GM12878 (cell line): ENCODE measurements around the gene ARL4D. TPM values are rescaled to one million over a fixed set of nuclear protein-coding genes. Genes with fewer than 3 reads are reported as not detected.

Experiments used
- ATAC-seq: fragments of 200-7000 bp; cut with Tn5 transposase; 3 replicates; pipeline ENCODE4 v1.9.1; 2020; ENCODE audit warnings: mild to moderate bottlenecking, moderate library complexity
- BruUV-seq: library from RNA; stranded (reverse); fragments of 400-500 nt; replicated peaks from 2 replicates; lab custom pipeline; 2021; lab: Mats Ljungman, UMichigan
- CTCF ChIA-PET: fragments of 300-600 bp; sonication (Branson Sonifier 250); formaldehyde crosslinking; extraction: SDS; loops from one replicate; lab custom pipeline; 2021; ENCODE audit warnings: inconsistent platforms; lab: Yijun Ruan, JAX
- POLR2A ChIA-PET: fragments of 350-600 bp; formaldehyde crosslinking; extraction: SDS; loops from one replicate; lab custom pipeline; 2021; ENCODE audit warnings: inconsistent platforms; lab: Charles Lee
- RAD21 ChIA-PET: fragments of 300-600 bp; sonication (Branson Sonifier 250); formaldehyde crosslinking; loops from one replicate; lab custom pipeline; 2023; ENCODE audit warnings: antibody characterized with exemption; ENCODE audit not compliant: unreplicated experiment; lab: Charles Lee
- SMC1A ChIA-PET: fragments of 300-600 bp; sonication (Branson Sonifier 250); formaldehyde crosslinking; loops from one replicate; lab custom pipeline; 2023; ENCODE audit not compliant: unreplicated experiment, uncharacterized antibody; lab: Charles Lee
- DNase-seq: peaks from one replicate; pipeline ENCODE4 v3.0.0-alpha.2; 2011; ENCODE audit warnings: low read depth, low spot score
- FAIRE-seq: peaks from 3 replicates; lab custom pipeline; 2011; peaks lifted over from hg19 to GRCh38; lab: Jason Lieb, UNC
- H2AFZ ChIP-seq: 2 replicates; pipeline ENCODE4 v1.6.0; 2011; ENCODE audit warnings: low read depth, low read length, control low read depth; ENCODE audit not compliant: control insufficient read depth
- H3K27ac ChIP-seq: 2 replicates; pipeline ENCODE4 v1.5.1; 2011; ENCODE audit warnings: control low read depth; ENCODE audit not compliant: control insufficient read depth, insufficient read depth
- H3K27me3 ChIP-seq, 2 experiments: replicated peaks in 1 of 2; 2 replicates each; pipeline versions ENCODE4 v1.6.0 to v1.6.1; 2011; ENCODE audit warnings: low read length in 1 of 2; ENCODE audit not compliant: control insufficient read depth in 2 of 2, insufficient read depth in 2 of 2
- H3K36me3 ChIP-seq, 2 experiments: 2 replicates each; pipeline ENCODE4 v1.5.1; 2011; ENCODE audit warnings: low read length in 1 of 2; ENCODE audit not compliant: control insufficient read depth in 2 of 2, insufficient read depth in 2 of 2
- H3K4me1 ChIP-seq: 2 replicates; pipeline ENCODE4 v1.6.1; 2011; ENCODE audit warnings: mild to moderate bottlenecking, low read length, moderate library complexity, mixed read lengths; ENCODE audit not compliant: control insufficient read depth, insufficient read depth
- H3K4me2 ChIP-seq: 2 replicates; pipeline ENCODE4 v1.6.0; 2011; ENCODE audit warnings: control low read depth; ENCODE audit not compliant: control insufficient read depth, insufficient read depth
- H3K4me3 ChIP-seq: fragments of 200-600 bp; sonication (generic); 2 replicates; pipeline ENCODE4 v1.5.1; 2016
- H3K79me2 ChIP-seq: 2 replicates; pipeline ENCODE4 v1.6.0; 2011; ENCODE audit warnings: low read length; ENCODE audit not compliant: control insufficient read depth, insufficient read depth
- H3K9ac ChIP-seq: 2 replicates; pipeline ENCODE4 v1.8.0; 2011; ENCODE audit warnings: low read length, control low read depth, mixed read lengths; ENCODE audit not compliant: control insufficient read depth, insufficient read depth
- H3K9me3 ChIP-seq: replicated peaks from 3 replicates; pipeline ENCODE4 v1.5.1; 2011; ENCODE audit warnings: mild to moderate bottlenecking, low read length; ENCODE audit not compliant: control insufficient read depth, insufficient read depth
- H4K20me1 ChIP-seq: 2 replicates; pipeline ENCODE4 v1.6.0; 2011; ENCODE audit not compliant: control insufficient read depth, insufficient read depth
- KAT2A ChIP-seq: conservative IDR thresholded peaks from 2 replicates; pipeline ENCODE4 v1.6.1; 2011; ENCODE audit warnings: low read depth, low read length; ENCODE audit not compliant: control insufficient read depth
- MYC ChIP-seq: IDR thresholded peaks from 2 replicates; pipeline ENCODE4 v1.6.1; 2011; ENCODE audit warnings: mild to moderate bottlenecking, low read length, moderate library complexity, inconsistent platforms; ENCODE audit not compliant: insufficient read depth, insufficient replicate concordance, insufficient read length, severe bottlenecking
- SREBF1 ChIP-seq: IDR thresholded peaks from 2 replicates; pipeline ENCODE4 v1.6.1; 2012; ENCODE audit warnings: mild to moderate bottlenecking, low read length
- SRF ChIP-seq, 2 experiments: IDR thresholded peaks; 2 replicates each; pipeline ENCODE4 v1.6.1; 2011; ENCODE audit warnings: low read depth in 2 of 2, low read length in 2 of 2, mild to moderate bottlenecking in 1 of 2, moderate library complexity in 1 of 2
- STAT1 ChIP-seq: fragments of 450-650 bp; conservative IDR thresholded peaks from 2 replicates; pipeline ENCODE4 v1.6.1; 2014; ENCODE audit warnings: antibody characterized with exemption, mild to moderate bottlenecking
- SUZ12 ChIP-seq: fragments of 200-600 bp; sonication (generic); IDR thresholded peaks from one replicate; pipeline ENCODE4 v1.6.1; 2018; ENCODE audit warnings: antibody characterized with exemption, mild to moderate bottlenecking; ENCODE audit not compliant: unreplicated experiment
- TAF1 ChIP-seq: IDR thresholded peaks from 2 replicates; pipeline ENCODE4 v1.6.1; 2011; ENCODE audit warnings: mild to moderate bottlenecking, low read depth, low read length, borderline replicate concordance
- TCF12 ChIP-seq: IDR thresholded peaks from 2 replicates; pipeline ENCODE4 v1.6.1; 2011; ENCODE audit warnings: low read depth, mild to moderate bottlenecking, low read length
- ZSCAN29 ChIP-seq: fragments of 450-650 bp; IDR thresholded peaks from 2 replicates; pipeline ENCODE4 v1.6.1; 2017; ENCODE audit warnings: mild to moderate bottlenecking, moderate library complexity
- WGBS: methylation state at CpG from one replicate; pipeline ENCODE4 v1.1.6; 2016; ENCODE audit warnings: low lambda C conversion rate; ENCODE audit not compliant: insufficient replicate concordance, insufficient coverage; ENCODE audit errors: missing lambda C conversion rate; 5-methylcytosine and 5-hydroxymethylcytosine counted together
- in situ Hi-C: fragments of 300-500 bp; cut with MboI; formaldehyde crosslinking; loops from 9 replicates; pipeline ENCODE4 v1.14.3; 2018; ENCODE audit warnings: mixed read lengths
- intact Hi-C: fragments of 100-400 bp; cut with micrococcal nuclease; formaldehyde crosslinking; loops from one replicate; pipeline ENCODE4 v1.14.2; 2022; ENCODE audit not compliant: unreplicated experiment
- polyA plus RNA-seq, 11 experiments: library from polyadenylated mRNA; depleted of rRNA in 4 of 11; unstranded in 6 of 11; stranded (reverse) in 5 of 11; fragments of >200 nt; fragmentation: Nextera tagmentation in 4 of 11; fragmentation: Illumina TruSeq in 1 of 11; extraction: Ambion mirVana in 4 of 11; extraction: Trizol in 1 of 11; gene quantifications; 1 replicate in 1 of 11; 2 replicates in 10 of 11; pipeline versions ENCODE4 v1.2.1 to v1.2.3, GENCODE V29; 2011 to 2016; ENCODE audit warnings: inconsistent platforms in 2 of 11, missing spikeins in 2 of 11, low read depth in 1 of 11
- total RNA-seq, 4 experiments: library from RNA; depleted of rRNA in 3 of 4; stranded (reverse); fragments of >200 nt in 3 of 4; fragmentation: Illumina TruSeq in 1 of 4; extraction: Trizol in 1 of 4; gene quantifications; 2 replicates each; pipeline versions ENCODE4 v1.2.1 to v1.2.3, GENCODE V29; 2013 to 2021
- TF ChIP-seq, protein P1 (sequence below): fragments of 450-650 bp; IDR thresholded peaks from 2 replicates; pipeline ENCODE4 v1.6.1; 2016; ENCODE audit warnings: mild to moderate bottlenecking
- TF ChIP-seq, protein P2 (sequence below): fragments of 450-650 bp; IDR thresholded peaks from 2 replicates; pipeline ENCODE4 v1.6.1; 2018; ENCODE audit warnings: mild to moderate bottlenecking, low read depth, moderate library complexity; ENCODE audit not compliant: partially characterized antibody
- TF ChIP-seq, protein P3 (sequence below): fragments of 450-650 bp; IDR thresholded peaks from 2 replicates; pipeline ENCODE4 v1.6.1; 2016; ENCODE audit warnings: mild to moderate bottlenecking

ARL4D gene
- total and polyA plus RNA-seq, 10 of the 15 experiments (the other 5 are each of a cell fraction or from before 2014, with no cell fraction given) = 0.10 to 1.5 (median 0.75) TPM

DNA sequence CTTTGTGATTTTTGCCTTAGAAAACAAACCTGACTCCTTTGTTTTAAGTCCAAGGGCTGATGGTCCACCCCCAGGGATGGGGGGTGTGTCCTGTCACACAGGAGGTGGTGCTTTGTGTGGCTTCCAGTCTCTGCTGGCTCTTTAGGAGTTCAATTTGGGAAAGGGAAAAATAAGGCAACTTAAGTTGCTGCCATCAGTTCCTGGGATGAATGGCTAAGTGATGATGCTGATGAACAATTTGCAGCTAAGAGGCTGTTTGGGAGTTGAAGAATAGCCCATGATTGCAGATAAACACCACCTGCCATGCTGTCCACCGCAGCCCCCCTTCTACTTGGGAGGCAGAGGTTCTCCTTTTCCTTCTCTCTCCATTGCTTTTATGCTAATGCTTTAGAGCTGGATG is 40.2 kb downstream of the ARL4D start:
- 56% methylated on average over 1 of the region's 1 CpG for WGBS
- ChIA-PET POLR2A (no interaction called here), RAD21 (no interaction called here), CTCF (no interaction called here), SMC1A (no interaction called here)
- BruUV-seq = no TSS peak
- TF ChIP-seq TCF12 (no peak), KAT2A (no peak), TAF1 (no peak), SREBF1 (no peak), SUZ12 (no peak), ZSCAN29 (no peak), STAT1 (no peak), MYC (no peak), SRF (IDR thresholded peaks at IDR 0.05; ENCODE audit: low read depth in 2 of 2, low read length in 2 of 2) (no peak)
- TF ChIP-seq, protein P1, sequence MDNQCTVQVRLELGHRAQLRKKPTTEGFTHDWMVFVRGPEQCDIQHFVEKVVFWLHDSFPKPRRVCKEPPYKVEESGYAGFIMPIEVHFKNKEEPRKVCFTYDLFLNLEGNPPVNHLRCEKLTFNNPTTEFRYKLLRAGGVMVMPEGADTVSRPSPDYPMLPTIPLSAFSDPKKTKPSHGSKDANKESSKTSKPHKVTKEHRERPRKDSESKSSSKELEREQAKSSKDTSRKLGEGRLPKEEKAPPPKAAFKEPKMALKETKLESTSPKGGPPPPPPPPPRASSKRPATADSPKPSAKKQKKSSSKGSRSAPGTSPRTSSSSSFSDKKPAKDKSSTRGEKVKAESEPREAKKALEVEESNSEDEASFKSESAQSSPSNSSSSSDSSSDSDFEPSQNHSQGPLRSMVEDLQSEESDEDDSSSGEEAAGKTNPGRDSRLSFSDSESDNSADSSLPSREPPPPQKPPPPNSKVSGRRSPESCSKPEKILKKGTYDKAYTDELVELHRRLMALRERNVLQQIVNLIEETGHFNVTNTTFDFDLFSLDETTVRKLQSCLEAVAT = no peak
- TF ChIP-seq, protein P2, sequence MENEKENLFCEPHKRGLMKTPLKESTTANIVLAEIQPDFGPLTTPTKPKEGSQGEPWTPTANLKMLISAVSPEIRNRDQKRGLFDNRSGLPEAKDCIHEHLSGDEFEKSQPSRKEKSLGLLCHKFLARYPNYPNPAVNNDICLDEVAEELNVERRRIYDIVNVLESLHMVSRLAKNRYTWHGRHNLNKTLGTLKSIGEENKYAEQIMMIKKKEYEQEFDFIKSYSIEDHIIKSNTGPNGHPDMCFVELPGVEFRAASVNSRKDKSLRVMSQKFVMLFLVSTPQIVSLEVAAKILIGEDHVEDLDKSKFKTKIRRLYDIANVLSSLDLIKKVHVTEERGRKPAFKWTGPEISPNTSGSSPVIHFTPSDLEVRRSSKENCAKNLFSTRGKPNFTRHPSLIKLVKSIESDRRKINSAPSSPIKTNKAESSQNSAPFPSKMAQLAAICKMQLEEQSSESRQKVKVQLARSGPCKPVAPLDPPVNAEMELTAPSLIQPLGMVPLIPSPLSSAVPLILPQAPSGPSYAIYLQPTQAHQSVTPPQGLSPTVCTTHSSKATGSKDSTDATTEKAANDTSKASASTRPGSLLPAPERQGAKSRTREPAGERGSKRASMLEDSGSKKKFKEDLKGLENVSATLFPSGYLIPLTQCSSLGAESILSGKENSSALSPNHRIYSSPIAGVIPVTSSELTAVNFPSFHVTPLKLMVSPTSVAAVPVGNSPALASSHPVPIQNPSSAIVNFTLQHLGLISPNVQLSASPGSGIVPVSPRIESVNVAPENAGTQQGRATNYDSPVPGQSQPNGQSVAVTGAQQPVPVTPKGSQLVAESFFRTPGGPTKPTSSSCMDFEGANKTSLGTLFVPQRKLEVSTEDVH = no peak
- TF ChIP-seq, protein P3, sequence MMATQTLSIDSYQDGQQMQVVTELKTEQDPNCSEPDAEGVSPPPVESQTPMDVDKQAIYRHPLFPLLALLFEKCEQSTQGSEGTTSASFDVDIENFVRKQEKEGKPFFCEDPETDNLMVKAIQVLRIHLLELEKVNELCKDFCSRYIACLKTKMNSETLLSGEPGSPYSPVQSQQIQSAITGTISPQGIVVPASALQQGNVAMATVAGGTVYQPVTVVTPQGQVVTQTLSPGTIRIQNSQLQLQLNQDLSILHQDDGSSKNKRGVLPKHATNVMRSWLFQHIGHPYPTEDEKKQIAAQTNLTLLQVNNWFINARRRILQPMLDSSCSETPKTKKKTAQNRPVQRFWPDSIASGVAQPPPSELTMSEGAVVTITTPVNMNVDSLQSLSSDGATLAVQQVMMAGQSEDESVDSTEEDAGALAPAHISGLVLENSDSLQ = no peak
- intact Hi-C loops (no loop called here), in situ Hi-C loops (no loop called here)
- H3K9me3 ChIP-seq = no peaks in the 10 kb centered on the region
- no peak overlapping the region for H3K27ac ChIP-seq
- no peak for FAIRE-seq
- H3K9ac ChIP-seq = no peak overlapping the region
- H3K4me3 ChIP-seq = no peak overlapping the region
- H2AFZ ChIP-seq = no peak overlapping the region
- H3K79me2 ChIP-seq = no peaks in the 10 kb centered on the region
- no peak for ATAC-seq
- H3K36me3 ChIP-seq = no peaks in the 10 kb centered on the region
- no peaks in the 10 kb centered on the region for H4K20me1 ChIP-seq
- DNase-seq = no peak
- H3K4me2 ChIP-seq = no peak overlapping the region
- H3K27me3 ChIP-seq = no peaks in the 10 kb centered on the region
- H3K4me1 ChIP-seq = no peaks in the 10 kb centered on the region
